ENCODE measurements around the gene OR10H4.
"Not testable (repeated sequence)": the region's sequence is repeated elsewhere in the genome, so short reads cannot be mapped to it uniquely, and the experiment has no call there.

The OR10H4 gene

DNA sequence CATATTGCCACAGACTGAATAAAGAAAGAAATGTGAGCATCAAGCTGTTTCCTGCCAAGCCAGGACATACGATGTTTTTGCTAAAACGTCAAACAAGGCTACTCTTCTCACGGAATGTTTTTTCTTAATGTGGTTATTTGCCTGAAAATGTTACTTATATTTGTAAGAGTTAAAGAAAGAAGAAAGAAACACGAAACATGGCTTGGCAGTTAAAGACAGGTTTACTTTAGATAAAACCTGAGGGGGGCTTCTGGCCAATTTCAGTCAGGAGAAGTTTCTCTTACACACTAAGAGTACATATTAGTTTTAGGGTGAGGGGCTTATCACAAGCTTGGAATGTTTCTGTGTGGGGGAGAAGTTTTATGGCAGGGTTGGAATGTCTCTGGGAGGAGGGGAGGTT, 4.4 kb upstream of the OR10H4 start:
- DNase-seq = no peak

DNA sequence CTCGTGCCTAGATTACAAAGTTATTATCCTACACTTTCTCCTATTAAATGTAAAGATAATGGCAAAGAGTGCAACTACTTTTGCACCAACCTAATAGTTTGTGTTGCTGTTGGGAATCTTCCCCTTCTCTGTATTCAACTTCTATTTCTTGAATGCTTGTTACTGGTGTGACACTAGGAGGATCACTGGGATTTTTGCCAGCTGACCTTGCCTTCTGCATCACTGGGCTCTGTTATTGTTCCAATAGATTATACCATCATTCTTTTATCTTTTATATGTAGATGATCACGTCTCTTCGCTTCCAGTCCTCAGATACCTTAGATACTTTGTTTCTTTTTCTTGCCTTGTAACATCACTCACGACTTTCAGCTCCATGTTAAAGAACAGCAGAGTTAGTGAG, 3.5 kb upstream of the OR10H4 start:
- no peak for DNase-seq

DNA sequence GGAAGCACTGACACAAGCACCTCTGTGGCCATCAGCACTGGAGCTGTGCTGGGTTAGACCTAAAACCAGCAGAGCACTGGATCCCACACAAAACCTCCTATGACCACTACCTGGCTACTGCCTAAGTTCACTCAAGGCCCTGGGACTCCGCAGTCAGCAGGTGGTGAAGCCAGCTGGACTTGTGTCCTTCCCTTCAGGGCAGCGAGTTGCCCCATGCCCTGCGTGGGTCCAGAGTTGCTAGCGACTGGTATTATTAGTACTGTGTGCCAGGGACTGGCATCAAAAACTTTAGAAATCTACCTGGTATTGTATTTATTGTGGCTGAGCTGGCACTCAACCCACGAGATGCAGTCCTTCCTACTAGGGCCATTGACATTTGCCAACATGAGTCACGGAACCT, 6.0 kb downstream of the OR10H4 start:
- DNase-seq = no peak

DNA sequence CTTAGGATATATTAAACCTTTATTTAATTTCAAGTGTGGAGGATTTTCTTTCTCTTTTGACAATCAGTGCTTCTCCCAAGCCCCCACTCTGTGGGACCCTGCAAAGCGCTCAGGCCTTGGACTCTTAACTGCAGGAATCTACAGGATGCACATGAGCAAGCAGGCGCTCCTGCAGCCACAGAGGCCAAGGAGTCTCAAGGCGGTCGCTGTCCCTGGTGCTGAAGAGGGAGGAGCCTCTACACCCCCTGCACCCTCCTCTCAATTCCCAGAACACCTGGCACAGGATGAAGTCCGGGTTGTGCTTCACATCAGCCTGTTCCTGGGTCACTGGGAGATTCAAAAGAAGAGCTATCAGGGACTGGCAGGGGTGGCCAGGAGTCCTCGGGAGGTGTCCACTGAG, 13.5 kb downstream of the OR10H4 start:
- no peak for DNase-seq

DNA sequence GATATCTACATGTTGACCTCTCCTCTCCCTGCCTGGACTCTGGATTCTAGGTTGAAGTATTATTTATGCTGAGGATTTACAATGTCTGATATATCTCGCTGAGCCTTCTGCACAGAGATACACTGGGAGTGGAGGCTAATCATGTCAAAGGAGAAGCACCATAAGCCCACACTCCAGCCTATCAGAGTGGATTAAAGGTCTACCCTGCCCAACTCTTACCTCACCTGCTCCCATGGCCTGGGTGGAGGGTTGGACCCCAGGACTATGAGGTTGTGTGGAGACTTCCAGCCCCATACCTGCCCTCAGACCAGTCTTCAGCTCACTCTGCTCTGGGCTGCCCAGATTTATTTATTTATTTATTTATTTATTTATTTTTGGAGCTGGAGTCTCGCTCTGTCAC, 15.4 kb downstream of the OR10H4 start:
- no peak for DNase-seq

DNA sequence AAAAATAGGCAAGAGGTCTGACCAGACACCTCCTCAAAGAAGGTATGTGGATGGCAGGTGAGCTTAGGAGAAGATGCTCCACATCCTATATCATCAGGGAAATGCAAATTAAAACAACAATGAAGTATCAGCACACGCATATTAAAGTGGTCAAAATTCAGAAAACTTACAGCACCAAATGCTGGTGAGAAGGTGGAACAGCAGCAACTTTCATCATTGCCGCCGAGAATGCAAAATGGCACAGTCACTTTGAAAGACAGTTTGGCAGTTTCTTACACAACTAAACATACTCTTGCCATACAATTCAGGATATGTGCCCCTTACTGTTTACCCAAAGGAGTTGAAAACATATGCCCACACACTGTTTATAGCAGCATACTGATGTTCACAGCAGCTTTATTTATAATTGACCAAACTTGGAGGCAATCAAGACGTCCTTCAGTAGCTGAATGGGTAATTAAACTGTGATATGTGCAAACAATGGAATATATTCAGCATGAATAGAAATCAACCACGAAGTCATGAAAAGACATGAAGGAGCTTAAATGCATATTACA, 22.5 kb downstream of the OR10H4 start:
- DNase-seq = no peak

DNA sequence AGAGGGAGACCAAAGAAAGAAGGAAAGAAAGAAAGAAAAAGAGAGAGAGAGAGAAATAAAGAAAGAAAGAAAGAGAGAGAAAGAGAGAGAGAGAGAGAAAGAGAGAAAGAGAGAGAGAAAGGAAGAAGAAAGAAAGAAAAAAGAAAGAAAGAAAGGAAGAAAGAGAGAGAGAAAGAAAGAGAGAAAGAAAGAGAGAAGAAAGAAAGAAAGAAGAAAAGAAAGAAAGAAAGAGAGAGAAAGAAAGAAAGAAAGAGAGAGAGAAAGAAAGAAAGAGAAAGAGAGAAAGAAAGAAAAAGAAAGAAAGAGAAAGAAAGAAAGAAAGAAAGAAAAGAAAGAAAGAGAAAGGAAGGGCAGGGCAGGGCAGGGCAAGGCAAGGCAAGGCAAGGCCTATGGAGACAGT, 23.2 kb downstream of the OR10H4 start:
- not testable (repeated sequence) for DNase-seq

DNA sequence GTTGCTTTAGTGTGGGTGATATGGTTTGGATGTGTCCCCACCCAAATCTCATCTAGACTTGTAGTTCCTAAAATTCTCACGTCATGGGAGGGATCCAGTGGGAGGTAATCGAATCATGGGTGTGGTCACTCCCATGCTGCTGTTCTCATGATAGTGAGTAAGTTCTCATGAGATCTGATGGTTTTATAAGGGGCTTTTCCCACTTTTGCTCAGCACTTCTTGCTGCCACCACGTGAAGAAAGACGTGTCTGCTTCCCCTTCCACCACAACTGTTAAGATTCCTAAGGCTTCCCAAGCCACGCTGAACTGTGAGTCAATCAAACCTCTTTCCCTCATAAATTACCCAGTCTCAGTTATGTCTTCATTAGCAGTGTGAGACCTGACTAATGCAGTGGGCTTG, 26.0 kb downstream of the OR10H4 start:
- no peak for DNase-seq

DNA sequence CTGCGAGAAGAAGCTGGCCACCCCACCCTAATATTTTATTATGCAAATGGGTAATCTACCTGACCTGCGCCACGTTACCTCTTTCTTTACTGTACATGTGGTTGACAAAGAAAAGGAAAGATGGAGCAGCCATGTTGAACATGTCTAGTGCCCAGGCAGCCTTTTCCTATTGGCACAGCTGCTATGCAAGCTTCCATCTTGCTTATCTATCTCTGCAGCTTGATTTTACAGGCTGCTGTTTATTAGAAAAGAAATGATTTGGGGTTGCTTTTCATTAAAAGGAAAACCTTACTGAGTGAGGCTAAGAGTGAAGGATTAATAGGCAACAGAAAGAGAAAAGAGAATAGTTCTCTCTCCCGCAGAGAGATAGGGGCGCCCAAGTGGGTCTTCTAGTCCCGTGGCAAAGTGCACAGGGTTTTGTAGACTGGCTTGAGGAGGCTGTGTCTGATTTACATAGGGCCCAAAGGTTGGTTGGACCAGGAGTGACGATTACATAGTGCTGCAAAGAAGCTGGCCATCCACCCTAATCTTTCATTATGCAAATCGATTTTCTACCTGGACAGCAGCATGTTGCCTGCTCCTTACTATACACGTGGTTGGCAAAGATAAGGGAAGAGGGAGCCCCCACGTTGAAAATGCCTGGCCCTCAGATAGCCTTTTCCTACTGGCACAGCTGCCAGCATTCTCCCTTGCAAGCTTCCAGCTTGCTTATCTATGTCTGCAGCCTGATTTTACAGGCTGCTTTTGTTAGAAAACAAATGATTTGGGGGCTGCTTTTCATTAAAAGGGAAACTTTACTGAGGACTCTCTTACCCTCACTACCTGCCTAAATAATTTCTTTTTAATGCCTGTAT, 28.3 kb downstream of the OR10H4 start:
- no peak for DNase-seq

DNA sequence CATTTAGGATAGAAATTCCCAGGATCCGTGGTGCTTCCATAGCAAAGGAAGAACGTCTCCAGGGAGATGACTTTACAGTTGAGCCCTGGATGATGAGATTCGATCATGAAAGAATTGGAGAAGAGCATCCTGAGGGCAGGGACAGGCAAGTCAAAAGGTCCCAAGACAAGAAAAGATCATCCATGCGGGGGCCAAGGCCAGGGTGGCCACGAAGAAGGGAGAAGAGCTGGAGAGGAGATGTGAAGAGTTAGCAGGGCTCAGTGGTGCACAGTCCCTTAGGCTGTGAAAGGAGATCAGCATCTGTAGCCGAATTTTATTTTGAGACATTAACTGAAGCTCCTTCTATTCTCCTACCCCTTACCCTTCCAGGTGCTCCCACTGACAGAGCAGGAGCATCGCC, 28.9 kb downstream of the OR10H4 start:
- no peak for DNase-seq

DNA sequence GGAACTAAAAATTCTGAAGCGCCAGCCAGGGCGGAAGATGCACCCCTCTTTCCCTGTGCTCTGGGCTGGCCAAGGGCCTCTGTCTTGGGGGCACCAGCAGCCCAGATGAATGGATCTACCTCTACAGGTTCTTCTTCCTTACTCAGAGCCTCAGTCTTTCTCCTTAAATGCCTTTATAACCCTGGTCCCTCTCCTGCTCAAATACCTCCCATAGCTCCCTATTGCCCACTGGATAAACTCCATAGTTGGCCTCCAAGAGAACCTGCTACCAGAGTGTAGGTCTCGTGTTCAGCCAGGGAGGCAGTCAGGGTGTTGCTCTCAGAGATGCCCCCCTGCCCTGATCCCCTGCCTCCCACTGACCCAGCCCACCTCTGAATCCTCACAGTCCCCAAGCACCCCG, 30.5 kb downstream of the OR10H4 start:
- DNase-seq = no peak

DNA sequence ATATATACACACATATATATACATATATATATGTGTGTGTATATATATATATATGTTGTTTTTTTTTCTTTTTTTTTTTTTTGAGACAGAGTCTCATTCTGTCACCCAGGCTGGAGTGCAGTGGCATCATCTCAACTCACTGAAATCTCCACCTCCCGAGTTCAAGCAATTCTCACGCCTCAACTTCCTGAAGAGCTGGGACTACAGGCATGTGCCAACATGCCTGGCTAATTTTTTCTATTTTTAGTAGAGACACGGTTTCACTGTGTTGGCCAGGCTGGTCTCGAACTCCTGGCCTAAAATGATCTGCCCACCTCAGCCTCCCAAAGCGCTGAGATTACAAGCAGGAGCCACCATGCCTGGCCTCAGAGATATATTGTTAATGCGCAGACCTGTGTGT, 37.0 kb downstream of the OR10H4 start:
- DNase-seq = not testable (repeated sequence)

DNA sequence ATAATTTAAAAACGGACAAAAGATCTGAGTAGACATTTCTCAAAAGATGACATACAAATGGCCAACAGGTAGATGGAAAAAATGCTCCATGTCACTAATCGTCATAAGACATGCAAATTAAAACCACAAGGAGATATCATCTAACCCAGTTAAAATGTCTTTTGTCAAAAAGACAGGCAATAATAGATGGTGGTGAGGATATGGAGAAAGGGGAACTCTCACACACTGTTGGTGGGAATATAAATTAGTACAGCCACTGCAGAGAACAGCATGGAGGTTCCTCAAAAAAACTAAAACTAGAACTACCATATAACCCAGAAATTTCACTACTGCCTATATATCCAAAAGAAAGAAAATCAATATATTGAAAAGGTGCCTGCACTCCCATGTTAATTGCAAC, 37.9 kb downstream of the OR10H4 start:
- DNase-seq = no peak

DNA sequence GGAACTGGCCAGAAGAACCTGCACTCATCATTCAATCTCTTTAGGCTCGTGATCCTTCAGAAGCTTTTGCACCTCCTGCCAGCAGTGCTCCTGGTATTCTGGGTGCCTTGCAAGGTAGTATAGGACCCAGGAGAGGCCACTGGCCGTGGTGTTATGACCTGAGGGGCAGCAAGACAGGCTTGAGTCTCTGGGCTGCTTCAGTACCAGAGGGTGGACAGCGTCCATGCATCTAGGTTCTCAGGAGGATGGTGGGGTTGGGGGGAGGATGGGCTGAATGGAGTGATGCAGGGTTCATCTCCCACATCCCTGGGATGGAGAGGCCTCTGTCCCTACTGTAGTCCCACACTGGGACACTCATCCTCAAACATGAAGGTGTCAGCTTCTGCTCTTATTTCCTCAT, 41.1 kb downstream of the OR10H4 start:
- no peak for DNase-seq

DNA sequence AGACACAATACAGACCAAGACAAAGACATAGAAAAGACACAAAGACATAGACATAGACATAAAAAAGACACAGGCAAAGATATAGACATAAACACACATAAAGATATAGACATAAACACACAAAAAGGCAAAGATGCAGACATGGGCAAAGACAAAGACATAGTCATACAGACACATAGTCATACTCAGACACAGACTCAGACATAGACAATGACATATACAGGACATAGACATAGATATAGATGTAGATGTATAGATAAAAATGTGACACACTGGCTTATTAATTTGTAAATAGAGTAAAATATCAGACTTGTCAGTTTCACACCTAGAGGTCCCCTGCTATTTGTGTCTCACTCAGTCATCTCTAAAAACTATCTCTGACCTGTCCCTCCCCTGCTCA, 42.8 kb downstream of the OR10H4 start:
- no peak for DNase-seq

DNA sequence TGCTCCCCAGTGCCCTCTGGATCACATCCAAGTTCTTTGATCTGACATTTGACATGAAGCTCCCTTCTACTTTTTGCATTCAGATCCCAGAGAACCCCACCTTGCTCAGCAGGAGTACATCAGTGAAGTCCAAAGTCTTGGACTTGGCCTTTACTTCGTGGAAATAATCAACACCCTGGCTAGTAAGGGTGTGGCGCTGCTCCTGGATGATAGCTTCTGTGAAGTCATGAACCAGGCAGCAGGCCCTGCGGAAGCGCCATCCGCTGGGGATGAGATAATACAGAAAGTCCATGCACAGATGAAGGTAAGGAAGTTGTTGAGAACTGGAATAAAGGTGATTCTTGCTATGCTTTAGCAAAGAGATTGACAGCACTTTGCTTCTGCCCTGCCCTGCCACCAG, 43.2 kb downstream of the OR10H4 start:
- DNase-seq = no peak

DNA sequence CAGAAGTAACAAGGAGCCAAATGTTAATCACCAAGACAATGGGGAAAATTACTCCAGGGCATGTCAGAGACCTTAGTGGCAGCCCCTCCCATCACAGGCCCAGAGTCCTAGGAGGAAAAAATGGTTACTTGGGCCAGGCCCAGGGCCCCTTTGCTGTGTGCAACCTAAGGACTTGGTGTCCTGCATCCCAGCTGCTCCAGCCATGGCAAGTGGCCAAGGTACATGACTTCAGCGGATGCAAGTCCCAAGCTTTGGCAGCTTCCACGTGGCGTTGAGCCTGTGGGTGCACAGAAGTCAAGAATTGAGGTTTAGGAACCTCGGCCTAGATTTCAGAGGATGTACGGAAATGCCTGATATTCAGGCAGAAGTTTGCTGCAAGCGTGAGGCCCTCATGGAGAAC, 46.7 kb downstream of the OR10H4 start:
- DNase-seq = no peak

DNA sequence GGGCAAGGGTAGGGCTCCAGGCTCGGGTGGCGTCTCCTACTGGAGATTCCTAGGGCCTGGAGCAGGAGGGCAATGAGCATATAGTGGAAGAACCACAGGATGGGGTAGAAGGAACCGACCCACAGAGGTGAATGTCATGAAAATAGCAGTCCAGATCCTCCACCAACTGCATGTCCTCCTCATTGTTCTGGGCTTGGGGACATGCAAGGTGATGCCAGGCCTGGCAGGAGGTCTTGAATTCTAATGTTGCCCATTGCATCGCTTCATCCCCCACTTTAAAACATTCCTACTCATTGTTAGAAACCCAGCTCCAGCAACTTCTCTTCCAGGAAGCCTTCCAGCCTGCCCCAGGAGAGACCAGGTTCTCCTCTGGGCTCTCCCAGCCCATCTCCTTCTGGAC, 49.4 kb downstream of the OR10H4 start:
- DNase-seq = no peak
